IMR-90 (cell line): ENCODE data around the gene JKAMP. TPM values are rescaled to one million over a fixed set of nuclear protein-coding genes. Genes with fewer than 3 reads are reported as not detected.

Experiments used
- ATAC-seq: fragments of 200-7000 bp; cut with Tn5 transposase; 2 replicates; pipeline ENCODE4 v1.9.1; 2020; ENCODE audit warnings: low read depth, mild to moderate bottlenecking, moderate library complexity
- BruUV-seq: library from RNA; stranded (reverse); fragments of 400-500 nt; replicated peaks from 2 replicates; lab custom pipeline; 2021; lab: Mats Ljungman, UMichigan
- CTCF ChIA-PET: fragments of 300-600 bp; formaldehyde crosslinking; extraction: SDS; loops from one replicate; lab custom pipeline; 2021; ENCODE audit warnings: antibody characterized with exemption; lab: Yijun Ruan, JAX
- POLR2A ChIA-PET: fragments of 300-600 bp; sonication (Branson Sonifier 250); formaldehyde crosslinking; loops from one replicate; lab custom pipeline; 2022; ENCODE audit warnings: antibody characterized with exemption; ENCODE audit not compliant: unreplicated experiment; lab: Charles Lee
- DNase-seq: peaks from one replicate; pipeline ENCODE4 v3.0.0; 2013
- H2AFZ ChIP-seq: replicated peaks from 2 replicates; pipeline ENCODE3; 2013; ENCODE audit warnings: low read length, mild to moderate bottlenecking; ENCODE audit not compliant: poor library complexity
- H2AK5ac ChIP-seq: 2 replicates; pipeline ENCODE4 v1.6.1; 2013; ENCODE audit warnings: low read depth, low read length, inconsistent platforms
- H2AK9ac ChIP-seq: replicated peaks from 2 replicates; pipeline ENCODE3; 2013; ENCODE audit warnings: mild to moderate bottlenecking, low read depth, low read length, moderate library complexity; ENCODE audit not compliant: poor library complexity
- H2BK120ac ChIP-seq: 2 replicates; pipeline ENCODE4 v1.6.1; 2013; ENCODE audit warnings: low read depth, low read length, inconsistent platforms
- H2BK15ac ChIP-seq: 3 replicates; pipeline ENCODE4 v1.6.1; 2013; ENCODE audit warnings: low read depth, low read length, inconsistent platforms
- H2BK20ac ChIP-seq: 2 replicates; pipeline ENCODE4 v1.6.1; 2013; ENCODE audit warnings: low read depth, mild to moderate bottlenecking, inconsistent platforms, low read length, moderate library complexity
- H2BK5ac ChIP-seq: 2 replicates; pipeline ENCODE4 v1.6.1; 2013; ENCODE audit warnings: mild to moderate bottlenecking, low read depth, low read length, inconsistent platforms; ENCODE audit not compliant: poor library complexity, severe bottlenecking
- H3K14ac ChIP-seq: replicated peaks from 2 replicates; pipeline ENCODE4 v1.6.1; 2013; ENCODE audit warnings: low read depth, low read length, inconsistent platforms
- H3K18ac ChIP-seq: 2 replicates; pipeline ENCODE4 v1.6.1; 2013; ENCODE audit warnings: low read depth, low read length, control low read depth
- H3K23ac ChIP-seq: 2 replicates; pipeline ENCODE4 v1.6.1; 2013; ENCODE audit warnings: low read depth, low read length, inconsistent platforms
- H3K27ac ChIP-seq: 2 replicates; pipeline ENCODE4 v1.5.1; 2013; ENCODE audit warnings: mild to moderate bottlenecking, control low read depth, low read length; ENCODE audit not compliant: insufficient read depth
- H3K27me3 ChIP-seq: 2 replicates; pipeline ENCODE4 v1.6.1; 2013; ENCODE audit warnings: low read length; ENCODE audit not compliant: control insufficient read depth, insufficient read depth
- H3K36me3 ChIP-seq: 2 replicates; pipeline ENCODE4 v1.6.1; 2013; ENCODE audit warnings: low read length, mixed read lengths; ENCODE audit not compliant: control insufficient read depth, insufficient read depth
- H3K4ac ChIP-seq: 2 replicates; pipeline ENCODE4 v1.6.1; 2013; ENCODE audit warnings: low read depth, low read length, inconsistent platforms
- H3K4me1 ChIP-seq: 2 replicates; pipeline ENCODE4 v1.6.1; 2013; ENCODE audit warnings: low read length, mixed read lengths; ENCODE audit not compliant: control insufficient read depth, insufficient read depth
- H3K4me2 ChIP-seq: 2 replicates; pipeline ENCODE4 v1.6.1; 2013; ENCODE audit warnings: low read depth, mild to moderate bottlenecking, control low read depth, low read length, moderate library complexity
- H3K4me3 ChIP-seq: 2 replicates; pipeline ENCODE4 v1.5.1; 2013; ENCODE audit warnings: low read depth, mild to moderate bottlenecking, control low read depth, low read length, moderate library complexity; ENCODE audit not compliant: insufficient read depth
- H3K56ac ChIP-seq: 2 replicates; pipeline ENCODE4 v1.6.1; 2013; ENCODE audit warnings: low read length, inconsistent platforms; ENCODE audit not compliant: insufficient read depth; ENCODE audit errors: extremely low read depth
- H3K79me1 ChIP-seq, 2 experiments: 2 replicates each; pipeline ENCODE4 v1.6.1; 2013; ENCODE audit warnings: low read length in 2 of 2, inconsistent platforms in 1 of 2, low read depth in 1 of 2
- H3K9ac ChIP-seq: 2 replicates; pipeline ENCODE4 v1.6.1; 2013; ENCODE audit warnings: low read depth, low read length, control low read depth
- H3K9me1 ChIP-seq: 2 replicates; pipeline ENCODE4 v1.6.1; 2013; ENCODE audit warnings: low read length, inconsistent platforms; ENCODE audit not compliant: insufficient read depth
- H3K9me3 ChIP-seq: 2 replicates; pipeline ENCODE4 v1.6.1; 2013; ENCODE audit warnings: low read length; ENCODE audit not compliant: control insufficient read depth, insufficient read depth
- H4K20me1 ChIP-seq: 2 replicates; pipeline ENCODE4 v1.6.1; 2013; ENCODE audit warnings: low read length, inconsistent platforms; ENCODE audit not compliant: insufficient read depth
- H4K5ac ChIP-seq: 2 replicates; pipeline ENCODE4 v1.6.1; 2013; ENCODE audit warnings: mild to moderate bottlenecking, low read depth, low read length, control low read depth
- H4K8ac ChIP-seq, 2 experiments: 2 replicates each; pipeline ENCODE4 v1.6.1; 2013; ENCODE audit warnings: low read depth in 2 of 2, low read length in 2 of 2, control low read depth in 1 of 2, inconsistent platforms in 1 of 2
- H4K91ac ChIP-seq: 2 replicates; pipeline ENCODE4 v1.6.1; 2013; ENCODE audit warnings: low read depth, low read length, inconsistent platforms; ENCODE audit not compliant: insufficient read depth
- BHLHE40 ChIP-seq: fragments of 150-350 bp; IDR thresholded peaks from 2 replicates; pipeline ENCODE4 v1.6.1; 2016; ENCODE audit warnings: mild to moderate bottlenecking, low read depth, low read length
- FOS ChIP-seq: fragments of 150-350 bp; IDR thresholded peaks from 2 replicates; pipeline ENCODE4 v1.6.1; 2016; ENCODE audit warnings: low read depth, low read length
- MXI1 ChIP-seq: IDR thresholded peaks from 2 replicates; pipeline ENCODE4 v1.6.1; 2012; ENCODE audit warnings: low read depth, mild to moderate bottlenecking, low read length, moderate library complexity, borderline replicate concordance
- WGBS, 2 experiments: methylation state at CpG; one replicate each; pipeline versions ENCODE4 v1.1.5 to v1.1.7; 2013; ENCODE audit warnings: missing lambda C conversion rate in 2 of 2; ENCODE audit not compliant: insufficient read length in 1 of 2; ENCODE audit errors: extremely low coverage in 2 of 2; 5-methylcytosine and 5-hydroxymethylcytosine counted together
- dilution Hi-C: fragments of 300-500 bp; cut with HindIII; formaldehyde crosslinking; loops from one replicate; pipeline ENCODE4 v1.14.3; 2018; ENCODE audit warnings: low sequenced_read_pairs; ENCODE audit not compliant: unreplicated experiment
- in situ Hi-C: fragments of 300-500 bp; cut with MboI; formaldehyde crosslinking; loops from 3 replicates; pipeline ENCODE4 v1.14.3; 2019; ENCODE audit warnings: low sequenced_read_pairs, inconsistent platforms, mixed read lengths
- intact Hi-C: fragments of 100-400 bp; cut with micrococcal nuclease; formaldehyde crosslinking; loops from 2 replicates; pipeline ENCODE4 v1.10.0; 2022
- polyA plus RNA-seq, 3 experiments: library from polyadenylated mRNA; depleted of rRNA; stranded (reverse); fragments of >200 nt; gene quantifications; 2 replicates each; pipeline ENCODE4 v1.2.3, GENCODE V29; 2012; ENCODE audit warnings: low replicate concordance in 1 of 3
- total RNA-seq: library from RNA; depleted of rRNA; stranded (reverse); fragments of >200 nt; gene quantifications from 2 replicates; pipeline ENCODE4 v1.2.3, GENCODE V29; 2012

Gene JKAMP
- total and polyA plus RNA-seq, 2 of the 4 experiments (the other 2 are of a cell fraction): 62.2 to 101 TPM

GRCh38 chr14:59475709-59476108, 8.6 kb upstream of the JKAMP start:
- Histone ChIP-seq H2AFZ (no peak overlapping the region), H3K4me2 (no peak overlapping the region), H3K27ac (no peak overlapping the region), H2BK15ac (no peak overlapping the region), H3K79me1 (peaks cover 22 to 57% of the 10 kb centered on the region in 2 experiments), H3K4me3 (no peak overlapping the region), H3K23ac (no peak overlapping the region), H3K4ac (no peak overlapping the region), H3K4me1 (peaks cover 12% of the 10 kb centered on the region), H3K18ac (no peak overlapping the region), H2BK120ac (no peak overlapping the region), H3K9ac (no peak overlapping the region), H2BK5ac (no peak overlapping the region), H4K8ac (no peak overlapping the region), H3K9me3 (no peaks in the 10 kb centered on the region), H3K36me3 (peaks cover 29% of the 10 kb centered on the region), H4K91ac (no peak overlapping the region), H3K14ac (no peak overlapping the region), H3K56ac (no peak overlapping the region), H3K9me1 (peaks cover 13% of the 10 kb centered on the region), H4K5ac (no peak overlapping the region), H2AK9ac (no peak overlapping the region), H4K20me1 (peaks cover 13% of the 10 kb centered on the region; the same call in 1 of the 2 replicates), H3K27me3 (no peaks in the 10 kb centered on the region), H2BK20ac (no peak overlapping the region), H2AK5ac (no peak overlapping the region)
- ATAC-seq (no peak), DNase-seq (no peak)
- in situ Hi-C loops: loop anchor here (25.0 kb wide), 1 partner anchor 612 kb away; the partner anchor contains the start of gene PCNX4
- POLR2A ChIA-PET: no interaction called here
- TF ChIP-seq MXI1 (no peak), BHLHE40 (no peak), FOS (no peak)
- CTCF ChIA-PET: no interaction called here
- no CpG with 5 or more reads among the region's 1 CpG for WGBS, 2 experiments
- no TSS peak for BruUV-seq
- intact Hi-C loops: no loop called here
- dilution Hi-C loops: no loop called here
